Natural killer cell (primary cell): ENCODE data around the gene OLFML2B. TPM values are rescaled to one million over a fixed set of nuclear protein-coding genes. Genes with fewer than 3 reads are reported as not detected.
A peak's percentile ranks its signal among the peaks of the same experiment; 100 is the strongest.

ENCODE experiments used
- ATAC-seq, 3 donors: fragments of 150-1000 bp in 2 of 3; fragments of 200-7000 bp in 1 of 3; cut with Tn5 transposase; 1 replicate in 1 of 3; 2 replicates in 2 of 3; pipeline ENCODE4 v1.10.0; 2021; ENCODE audit warnings: mild to moderate bottlenecking in 2 of 3, moderate library complexity in 2 of 3
- DNase-seq, 2 donors: peaks; one replicate each; pipeline versions ENCODE4 v3.0.0 to v3.0.0-alpha.2; 2013 to 2021; ENCODE audit warnings: mixed read lengths in 1 of 2
- H3K27ac ChIP-seq: one replicate; pipeline ENCODE4 v1.5.1; 2013; ENCODE audit warnings: mild to moderate bottlenecking, low read length
- H3K27me3 ChIP-seq: one replicate; pipeline ENCODE4 v1.6.1; 2013; ENCODE audit warnings: low read length; ENCODE audit not compliant: control insufficient read depth, insufficient read depth
- H3K36me3 ChIP-seq: one replicate; pipeline ENCODE4 v1.6.1; 2013; ENCODE audit warnings: low read length; ENCODE audit not compliant: control insufficient read depth, insufficient read depth
- H3K4me1 ChIP-seq: one replicate; pipeline ENCODE4 v1.6.1; 2013; ENCODE audit warnings: low read length; ENCODE audit not compliant: control insufficient read depth, insufficient read depth
- H3K4me3 ChIP-seq: one replicate; pipeline ENCODE4 v1.5.1; 2013; ENCODE audit warnings: low read length
- H3K9me3 ChIP-seq: one replicate; pipeline ENCODE4 v1.6.1; 2013; ENCODE audit warnings: low read length; ENCODE audit not compliant: control insufficient read depth, insufficient read depth
- H3K27ac Mint-ChIP-seq, 2 donors: one replicate each; pipeline ENCODE4 v1.8.0; 2022; ENCODE audit warnings: mild to moderate bottlenecking in 2 of 2, mixed read lengths in 2 of 2, moderate library complexity in 1 of 2
- H3K27me3 Mint-ChIP-seq, 2 donors: one replicate each; pipeline ENCODE4 v1.8.0; 2022; ENCODE audit warnings: low read depth in 2 of 2, mixed read lengths in 2 of 2
- H3K36me3 Mint-ChIP-seq: one replicate; pipeline ENCODE4 v1.8.0; 2022; ENCODE audit warnings: mixed read lengths
- H3K4me1 Mint-ChIP-seq, 2 donors: one replicate each; pipeline ENCODE4 v1.8.0; 2022; ENCODE audit warnings: mixed read lengths in 2 of 2
- H3K4me3 Mint-ChIP-seq: one replicate; pipeline ENCODE4 v1.8.0; 2022; ENCODE audit warnings: mild to moderate bottlenecking, moderate library complexity, mixed read lengths
- H3K9me3 Mint-ChIP-seq, 2 donors: one replicate each; pipeline ENCODE4 v1.8.0; 2022; ENCODE audit warnings: mixed read lengths in 2 of 2
- WGBS: methylation state at CpG from one replicate; pipeline ENCODE4 v1.1.7; 2013; ENCODE audit warnings: missing lambda C conversion rate; ENCODE audit not compliant: insufficient coverage; 5-methylcytosine and 5-hydroxymethylcytosine counted together
- intact Hi-C: fragments of 100-400 bp; cut with micrococcal nuclease; formaldehyde crosslinking; loops from one replicate; pipeline ENCODE4 v1.14.2; 2022
- total RNA-seq, 4 donors: library from RNA; stranded (reverse); fragments of 120-200 nt in 1 of 4; gene quantifications; one replicate each; pipeline versions ENCODE4 v1.2.3 to v1.2.4, GENCODE V29; 2013 to 2022
- TF ChIP-seq, protein P1 (sequence below): fragments of 200-600 bp; IDR thresholded peaks from one replicate; pipeline ENCODE4 v1.8.0; 2022; ENCODE audit warnings: antibody characterized with exemption

OLFML2B gene
- total RNA-seq, 3 donors from 2014 or later (not counting 1 experiment from before 2014, with no cell fraction given), result 0.33 TPM; not detected in 2

DNA sequence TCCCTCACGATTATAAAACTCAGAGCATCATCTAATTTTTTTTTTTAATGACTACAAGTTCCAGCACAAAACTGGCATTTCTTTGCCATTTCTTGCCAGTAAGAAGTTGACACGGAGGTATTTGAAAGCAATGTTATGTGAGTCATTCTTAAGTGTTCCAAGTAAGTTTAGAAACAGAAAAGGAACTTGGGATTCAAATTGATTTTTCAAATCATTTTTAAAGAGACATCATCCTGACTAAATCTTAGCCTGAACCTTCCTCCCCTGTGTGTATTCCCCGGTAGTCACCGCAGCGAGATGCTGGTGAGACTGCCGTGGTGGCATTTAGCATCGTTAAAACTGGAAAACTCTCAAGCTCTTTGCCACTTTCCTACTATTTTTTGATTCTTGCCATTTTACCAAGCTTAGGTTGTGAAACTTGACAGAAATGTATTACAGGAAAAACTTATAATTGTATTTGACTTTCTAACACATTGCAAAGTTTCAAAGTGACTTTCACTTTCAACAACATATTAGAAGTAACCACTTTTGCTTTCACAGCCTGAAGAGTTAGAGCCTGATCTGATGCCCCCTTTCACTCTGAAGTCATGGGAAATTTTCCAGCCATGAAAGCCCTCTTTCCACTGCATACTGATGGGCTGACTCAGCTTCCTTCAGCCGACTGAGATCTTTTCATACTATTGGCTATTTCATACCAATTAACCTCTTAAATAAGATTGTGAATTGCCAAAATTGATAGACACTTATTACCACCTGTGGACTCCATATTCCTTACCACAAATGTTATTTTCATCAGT lies 61.4 kb downstream of the OLFML2B start:
- ATAC-seq, result peak; percentile 61 to 76 (median 64)
- Histone ChIP-seq H3K36me3 (peaks cover 14% of the 10 kb centered on the region), H3K4me1 (peaks cover 3% of the 10 kb centered on the region), H3K27me3 (no peaks in the 10 kb centered on the region), H3K27ac (no peak overlapping the region), H3K9me3 (no peaks in the 10 kb centered on the region), H3K4me3 (no peak overlapping the region)
- TF ChIP-seq, protein P1, sequence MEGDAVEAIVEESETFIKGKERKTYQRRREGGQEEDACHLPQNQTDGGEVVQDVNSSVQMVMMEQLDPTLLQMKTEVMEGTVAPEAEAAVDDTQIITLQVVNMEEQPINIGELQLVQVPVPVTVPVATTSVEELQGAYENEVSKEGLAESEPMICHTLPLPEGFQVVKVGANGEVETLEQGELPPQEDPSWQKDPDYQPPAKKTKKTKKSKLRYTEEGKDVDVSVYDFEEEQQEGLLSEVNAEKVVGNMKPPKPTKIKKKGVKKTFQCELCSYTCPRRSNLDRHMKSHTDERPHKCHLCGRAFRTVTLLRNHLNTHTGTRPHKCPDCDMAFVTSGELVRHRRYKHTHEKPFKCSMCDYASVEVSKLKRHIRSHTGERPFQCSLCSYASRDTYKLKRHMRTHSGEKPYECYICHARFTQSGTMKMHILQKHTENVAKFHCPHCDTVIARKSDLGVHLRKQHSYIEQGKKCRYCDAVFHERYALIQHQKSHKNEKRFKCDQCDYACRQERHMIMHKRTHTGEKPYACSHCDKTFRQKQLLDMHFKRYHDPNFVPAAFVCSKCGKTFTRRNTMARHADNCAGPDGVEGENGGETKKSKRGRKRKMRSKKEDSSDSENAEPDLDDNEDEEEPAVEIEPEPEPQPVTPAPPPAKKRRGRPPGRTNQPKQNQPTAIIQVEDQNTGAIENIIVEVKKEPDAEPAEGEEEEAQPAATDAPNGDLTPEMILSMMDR, result no peak
- H3K4me3 Mint-ChIP-seq, result peak overlapping the region; percentile 77
- 55% methylated on average over 8 of the region's 8 CpGs for WGBS
- no peaks in the 10 kb centered on the region for H3K27me3 Mint-ChIP-seq
- H3K27ac Mint-ChIP-seq, result peak overlapping the region; percentile 73 to 77
- peaks cover 13 to 15% of the 10 kb centered on the region in 2 donors for H3K4me1 Mint-ChIP-seq
- no peaks in the 10 kb centered on the region for H3K9me3 Mint-ChIP-seq
- DNase-seq, result peak in 1 of 2 donors; percentile 21
- intact Hi-C loops, result no loop called here
- peaks cover 16% of the 10 kb centered on the region for H3K36me3 Mint-ChIP-seq

DNA sequence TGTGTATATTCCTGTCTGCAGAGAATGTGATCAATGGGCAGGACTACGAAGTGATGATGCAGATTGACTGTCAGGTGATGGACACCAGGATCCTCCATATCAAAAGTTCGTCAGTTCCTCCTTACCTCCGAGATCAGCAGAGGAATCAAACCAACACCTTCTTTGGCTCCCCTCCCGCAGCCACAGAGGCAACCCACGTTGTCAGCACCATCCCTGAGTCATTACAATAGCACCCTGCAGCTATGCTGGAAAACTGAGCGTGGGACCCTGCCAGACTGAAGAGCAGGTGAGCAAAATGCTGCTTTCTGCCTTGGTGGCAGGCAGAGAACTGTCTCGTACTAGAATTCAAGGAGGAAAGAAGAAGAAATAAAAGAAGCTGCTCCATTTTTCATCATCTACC lies 65.2 kb downstream of the OLFML2B start:
- Mint-ChIP-seq H3K27ac (no peak overlapping the region), H3K36me3 (peaks cover 16% of the 10 kb centered on the region), H3K4me1 (peaks cover 23 to 33% of the 10 kb centered on the region in 2 donors), H3K27me3 (no peaks in the 10 kb centered on the region), H3K4me3 (no peak overlapping the region), H3K9me3 (no peaks in the 10 kb centered on the region)
- peaks cover 11% of the 10 kb centered on the region for H3K36me3 ChIP-seq
- no peaks in the 10 kb centered on the region for H3K27me3 ChIP-seq
- 84% methylated on average over 6 of the region's 7 CpGs for WGBS
- TF ChIP-seq, protein P1, result no peak
- H3K4me3 ChIP-seq, result no peak overlapping the region
- ATAC-seq (no peak), DNase-seq (no peak)
- H3K4me1 ChIP-seq, result peaks cover 3% of the 10 kb centered on the region
- intact Hi-C loops, result no loop called here
- H3K9me3 ChIP-seq, result no peaks in the 10 kb centered on the region
- H3K27ac ChIP-seq, result no peak overlapping the region

DNA sequence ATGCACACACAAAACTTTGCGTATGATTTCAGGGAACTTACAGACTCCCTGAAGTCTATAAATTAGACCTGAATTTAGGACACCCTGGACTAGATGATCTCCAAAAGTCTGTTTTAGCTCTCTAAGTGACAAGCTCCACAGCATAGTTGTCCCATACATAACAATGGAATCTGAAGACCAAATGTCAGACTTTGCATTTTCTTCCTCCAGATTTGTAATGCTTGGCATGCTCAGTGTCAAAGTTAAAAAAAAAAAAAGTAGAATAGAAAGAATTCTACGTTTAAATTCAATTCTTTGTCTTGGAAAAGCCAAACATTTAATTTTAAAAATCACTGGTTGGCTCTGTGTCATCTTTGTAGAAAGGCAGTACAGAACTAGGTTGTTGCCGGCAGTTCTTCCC lies 66.7 kb downstream of the OLFML2B start:
- intact Hi-C loops, result no loop called here
- Histone ChIP-seq H3K36me3 (peaks cover 11% of the 10 kb centered on the region), H3K4me3 (no peak overlapping the region), H3K27me3 (no peaks in the 10 kb centered on the region), H3K27ac (no peak overlapping the region), H3K9me3 (no peaks in the 10 kb centered on the region), H3K4me1 (no peaks in the 10 kb centered on the region)
- no peaks in the 10 kb centered on the region for H3K27me3 Mint-ChIP-seq
- H3K4me3 Mint-ChIP-seq, result no peak overlapping the region
- no peak overlapping the region for H3K27ac Mint-ChIP-seq
- ATAC-seq, result no peak
- no peaks in the 10 kb centered on the region for H3K9me3 Mint-ChIP-seq
- no peak for DNase-seq
- TF ChIP-seq, protein P1, result no peak
- peaks cover 16% of the 10 kb centered on the region for H3K36me3 Mint-ChIP-seq
- peaks cover 18 to 25% of the 10 kb centered on the region in 2 donors for H3K4me1 Mint-ChIP-seq
- WGBS, result 89% methylated on average over 3 of the region's 3 CpGs
